B cell (primary cell): ENCODE data around the gene KIAA1614. TPM values are rescaled to one million over a fixed set of nuclear protein-coding genes. Genes with fewer than 3 reads are reported as not detected.
A peak's percentile ranks its signal among the peaks of the same experiment; 100 is the strongest.

Experiments
- ATAC-seq: fragments of 200-7000 bp; cut with Tn5 transposase; one replicate; pipeline ENCODE4 v1.10.0; 2021; ENCODE audit warnings: low read depth, mild to moderate bottlenecking, moderate number of reproducible peaks, moderate library complexity
- CTCF ChIA-PET: fragments of 350-600 bp; sonication (Branson Sonifier 250); formaldehyde crosslinking; loops from one replicate; lab custom pipeline; 2021; ENCODE audit warnings: antibody characterized with exemption, inconsistent platforms; lab: Charles Lee
- POLR2A ChIA-PET: fragments of 350-600 bp; sonication (Branson Sonifier 250); formaldehyde crosslinking; loops from one replicate; lab custom pipeline; 2021; ENCODE audit warnings: antibody characterized with exemption; lab: Charles Lee
- DNase-seq: peaks from one replicate; pipeline ENCODE4 v3.0.0; 2013
- H2AFZ ChIP-seq: 2 replicates; pipeline ENCODE4 v1.6.1; 2012; ENCODE audit warnings: mild to moderate bottlenecking, low read depth, low read length; ENCODE audit not compliant: insufficient read depth, poor library complexity, severe bottlenecking
- H3K27ac ChIP-seq, 2 donors: 1 replicate in 1 of 2; 2 replicates in 1 of 2; pipeline ENCODE4 v1.5.1; 2012 to 2013; ENCODE audit warnings: low read length in 2 of 2, mild to moderate bottlenecking in 2 of 2, moderate library complexity in 1 of 2
- H3K27me3 ChIP-seq, 4 experiments: fragments of 200-600 bp in 1 of 4; sonication (generic) in 1 of 4; replicated peaks in 1 of 4; 1 replicate in 2 of 4; 2 replicates in 2 of 4; pipeline versions ENCODE4 v1.6.1 to v1.7.0; 2013 to 2016; ENCODE audit warnings: low read length in 3 of 4, mild to moderate bottlenecking in 2 of 4, mixed read lengths in 1 of 4, moderate library complexity in 1 of 4; ENCODE audit not compliant: insufficient read depth in 4 of 4, control insufficient read depth in 3 of 4; ENCODE audit errors: control extremely low read depth in 1 of 4
- H3K36me3 ChIP-seq, 2 experiments: replicated peaks in 1 of 2; 1 replicate in 1 of 2; 2 replicates in 1 of 2; pipeline versions ENCODE4 v1.6.1 to v1.7.1; 2013; ENCODE audit warnings: low read length in 1 of 2; ENCODE audit not compliant: insufficient read depth in 2 of 2, control insufficient read depth in 1 of 2; ENCODE audit errors: control extremely low read depth in 1 of 2, extremely low read depth in 1 of 2
- H3K4me1 ChIP-seq, 2 donors: fragments of 200-600 bp in 1 of 2; sonication (generic) in 1 of 2; 1 replicate in 1 of 2; 2 replicates in 1 of 2; pipeline versions ENCODE4 v1.5.1 to v1.6.1; 2013 to 2017; ENCODE audit warnings: low read length in 2 of 2; ENCODE audit not compliant: control insufficient read depth in 2 of 2, insufficient read depth in 2 of 2
- H3K4me2 ChIP-seq: replicated peaks from 2 replicates; pipeline ENCODE3; 2012; ENCODE audit warnings: mild to moderate bottlenecking, low read depth, low read length; ENCODE audit not compliant: poor library complexity, severe bottlenecking
- H3K4me3 ChIP-seq, 5 experiments: fragments of 200-600 bp in 1 of 5; sonication (generic) in 1 of 5; 1 replicate in 3 of 5; 2 replicates in 2 of 5; pipeline versions ENCODE4 v1.5.1 to v1.7.0; 2011 to 2016; ENCODE audit warnings: low read length in 4 of 5, mild to moderate bottlenecking in 4 of 5, low read depth in 2 of 5, control low read depth in 1 of 5, moderate library complexity in 1 of 5; ENCODE audit not compliant: insufficient read depth in 1 of 5; ENCODE audit errors: control extremely low read depth in 1 of 5, extremely low read depth in 1 of 5
- H3K79me2 ChIP-seq: fragments of 200-600 bp; sonication (generic); one replicate; pipeline ENCODE4 v1.6.0; 2016; ENCODE audit warnings: low read length; ENCODE audit not compliant: control insufficient read depth, insufficient read depth
- H3K9ac ChIP-seq: fragments of 200-600 bp; sonication (generic); 2 replicates; pipeline ENCODE4 v1.6.1; 2017; ENCODE audit warnings: mild to moderate bottlenecking, low read length, moderate library complexity
- H3K9me3 ChIP-seq, 3 donors: one replicate each; pipeline versions ENCODE4 v1.6.1 to v1.7.1; 2013; ENCODE audit warnings: low read length in 2 of 3; ENCODE audit not compliant: control insufficient read depth in 2 of 3, insufficient read depth in 1 of 3; ENCODE audit errors: control extremely low read depth in 1 of 3
- H4K20me1 ChIP-seq: 2 replicates; pipeline ENCODE4 v1.6.0; 2012; ENCODE audit warnings: mild to moderate bottlenecking, low read length; ENCODE audit not compliant: insufficient read depth, control insufficient read depth, poor library complexity, severe bottlenecking
- H3K27ac Mint-ChIP-seq: one replicate; pipeline ENCODE4 v1.8.0; 2021; ENCODE audit warnings: mixed read lengths
- H3K27me3 Mint-ChIP-seq: one replicate; pipeline ENCODE4 v1.8.0; 2021; ENCODE audit warnings: mixed read lengths
- H3K4me1 Mint-ChIP-seq: one replicate; pipeline ENCODE4 v1.8.0; 2021; ENCODE audit warnings: mixed read lengths
- H3K4me3 Mint-ChIP-seq: one replicate; pipeline ENCODE4 v1.8.0; 2021; ENCODE audit warnings: mixed read lengths
- H3K9me3 Mint-ChIP-seq: one replicate; pipeline ENCODE4 v1.8.0; 2022; ENCODE audit warnings: mixed read lengths; ENCODE audit not compliant: insufficient read depth
- CTCF ChIP-seq: fragments of 200-600 bp; IDR thresholded peaks from one replicate; pipeline ENCODE4 v1.8.0; 2022; ENCODE audit warnings: antibody characterized with exemption, mild to moderate bottlenecking
- EZH2 ChIP-seq: IDR thresholded peaks from 2 replicates; pipeline ENCODE4 v1.6.1; 2012; ENCODE audit warnings: borderline replicate concordance, low read depth, mild to moderate bottlenecking, moderate library complexity, low read length; ENCODE audit not compliant: insufficient read depth, poor library complexity, severe bottlenecking
- WGBS: methylation state at CpG from one replicate; pipeline ENCODE4 v1.1.5; 2013; ENCODE audit warnings: missing lambda C conversion rate; ENCODE audit not compliant: insufficient coverage; 5-methylcytosine and 5-hydroxymethylcytosine counted together
- intact Hi-C: fragments of 100-400 bp; cut with micrococcal nuclease; formaldehyde crosslinking; loops from one replicate; pipeline ENCODE4 v1.10.0; 2022
- polyA plus RNA-seq: library from polyadenylated mRNA; depleted of rRNA; stranded (reverse); fragments of >200 nt; gene quantifications from 2 replicates; pipeline ENCODE4 v1.2.3, GENCODE V29; 2012
- total RNA-seq, 2 donors: library from RNA; stranded (reverse); fragments of 120-200 nt in 1 of 2; gene quantifications; 1 replicate in 1 of 2; 2 replicates in 1 of 2; pipeline versions ENCODE4 v1.2.3 to v1.2.4, GENCODE V29; 2013 to 2022

The KIAA1614 gene
- total and polyA plus RNA-seq, 2 donors (not counting 1 experiment from before 2014, with no cell fraction given) = 0.03 to 0.22 TPM

GRCh38 chr1:180976191-180976590, 63.5 kb downstream of the KIAA1614 start:
- ChIA-PET CTCF (interaction anchor here (1.4 kb wide), 1 partner anchor 9 kb away, joined by 3 read pairs; no protein-coding TSS in a partner anchor), POLR2A (interaction anchor here (0.6 kb wide), 1 partner anchor 101 kb away, joined by 4 read pairs; no protein-coding TSS in a partner anchor)
- Histone ChIP-seq H3K4me1 (peaks cover 0 to under 1% of the 10 kb centered on the region in 2 donors), H3K9me3 (no peaks in the 10 kb centered on the region), H4K20me1 (peaks cover 10% of the 10 kb centered on the region), H3K9ac (no peak overlapping the region), H3K36me3 (peaks cover 16 to 61% of the 10 kb centered on the region in 2 experiments), H2AFZ (no peak overlapping the region), H3K4me2 (no peak overlapping the region), H3K79me2 (peaks cover 13% of the 10 kb centered on the region), H3K27ac (no peak overlapping the region), H3K4me3 (no peak overlapping the region), H3K27me3 (no peaks in the 10 kb centered on the region)
- Mint-ChIP-seq H3K27me3 (no peaks in the 10 kb centered on the region), H3K9me3 (no peaks in the 10 kb centered on the region), H3K4me3 (no peak overlapping the region), H3K27ac (peak overlapping the region; percentile 27), H3K4me1 (peaks cover 5% of the 10 kb centered on the region)
- intact Hi-C loops = no loop called here
- ATAC-seq (no peak), DNase-seq (no peak)
- WGBS = 99% methylated on average over 11 of the region's 12 CpGs
- TF ChIP-seq CTCF = no peak
- TF ChIP-seq EZH2 = no peak

GRCh38 chr1:180976732-180977357, 64.1 kb downstream of the KIAA1614 start:
- Histone ChIP-seq H2AFZ (no peak overlapping the region), H3K4me3 (no peak overlapping the region), H4K20me1 (peaks cover 10% of the 10 kb centered on the region), H3K9me3 (no peaks in the 10 kb centered on the region), H3K4me1 (peaks cover 6 to 7% of the 10 kb centered on the region in 2 donors), H3K4me2 (no peak overlapping the region), H3K27me3 (no peaks in the 10 kb centered on the region), H3K27ac (no peak overlapping the region), H3K9ac (no peak overlapping the region), H3K79me2 (peaks cover 13% of the 10 kb centered on the region), H3K36me3 (peaks cover 15 to 55% of the 10 kb centered on the region in 2 experiments)
- 100% methylated on average over 5 of the region's 6 CpGs for WGBS
- no peak for DNase-seq
- Mint-ChIP-seq H3K4me3 (no peak overlapping the region), H3K9me3 (no peaks in the 10 kb centered on the region), H3K4me1 (peaks cover 12% of the 10 kb centered on the region), H3K27me3 (no peaks in the 10 kb centered on the region), H3K27ac (peak overlapping the region; percentile 27)
- TF ChIP-seq CTCF (no peak), EZH2 (no peak)
- no peak for ATAC-seq
- intact Hi-C loops = no loop called here
- ChIA-PET POLR2A (no interaction called here), CTCF (interaction anchor here (0.6 kb wide), 1 partner anchor 166 kb away, joined by 3 read pairs; no protein-coding TSS in a partner anchor)
